ENCODE data around the gene TRAF6. TPM values are rescaled to one million over a fixed set of nuclear protein-coding genes. Genes with fewer than 3 reads are reported as not detected.

TRAF6 gene
- total RNA-seq, 1 donor from 2014 or later, result 12.5 TPM

GRCh38 chr11:36478700-36479329 is 31.3 kb downstream of the TRAF6 start:
- Histone ChIP-seq H3K9ac (ENCODE audit: low read depth in 1 of 3, low read length in 3 of 3) (no peak overlapping the region), H3K9me3 (ENCODE audit: control insufficient read depth in 3 of 3, low read length in 3 of 3) (no peaks in the 10 kb centered on the region), H3K4me3 (ENCODE audit: low read length in 3 of 3) (no peak overlapping the region), H3K27me3 (ENCODE audit: control insufficient read depth in 3 of 3, insufficient read depth in 3 of 3, low read length in 3 of 3) (no peaks in the 10 kb centered on the region), H3K27ac (ENCODE audit: low read depth, low read length) (no peak overlapping the region), H3K36me3 (ENCODE audit: control insufficient read depth in 3 of 3, insufficient read depth in 3 of 3, low read length in 3 of 3) (peaks cover 0 to 1% (median under 1%) of the 10 kb centered on the region in 3 donors), H3K4me1 (ENCODE audit: control insufficient read depth in 3 of 3, insufficient read depth in 3 of 3, low read length in 3 of 3) (no peaks in the 10 kb centered on the region)

GRCh38 chr11:36475192-36475591 is 34.9 kb downstream of the TRAF6 start:
- no peak overlapping the region for H3K9ac ChIP-seq (ENCODE audit: low read depth in 1 of 3, low read length in 3 of 3)

GRCh38 chr11:36471577-36471976 is 38.5 kb downstream of the TRAF6 start:
- H3K9me3 ChIP-seq (ENCODE audit: control insufficient read depth in 3 of 3, low read length in 3 of 3), result no peaks in the 10 kb centered on the region
- no peak overlapping the region for H3K4me3 ChIP-seq (ENCODE audit: low read length in 3 of 3)
- H3K27me3 ChIP-seq (ENCODE audit: control insufficient read depth in 3 of 3, insufficient read depth in 3 of 3, low read length in 3 of 3), result no peaks in the 10 kb centered on the region
- no peak overlapping the region for H3K9ac ChIP-seq (ENCODE audit: low read depth in 1 of 3, low read length in 3 of 3)
- no peak overlapping the region for H3K27ac ChIP-seq (ENCODE audit: low read depth, low read length)
- peaks cover 13 to 22% (median 16%) of the 10 kb centered on the region in 3 donors for H3K4me1 ChIP-seq (ENCODE audit: control insufficient read depth in 3 of 3, insufficient read depth in 3 of 3, low read length in 3 of 3)
- H3K36me3 ChIP-seq (ENCODE audit: control insufficient read depth in 3 of 3, insufficient read depth in 3 of 3, low read length in 3 of 3), result no peaks in the 10 kb centered on the region

More at GRCh38 chr11:36475192-36475591, 34.9 kb downstream of the TRAF6 start:
- Histone ChIP-seq H3K36me3 (ENCODE audit: control insufficient read depth in 3 of 3, insufficient read depth in 3 of 3, low read length in 3 of 3) (no peaks in the 10 kb centered on the region), H3K27me3 (ENCODE audit: control insufficient read depth in 3 of 3, insufficient read depth in 3 of 3, low read length in 3 of 3) (no peaks in the 10 kb centered on the region), H3K4me1 (ENCODE audit: control insufficient read depth in 3 of 3, insufficient read depth in 3 of 3, low read length in 3 of 3) (peaks cover 5 to 6% (median 5%) of the 10 kb centered on the region in 3 donors), H3K4me3 (ENCODE audit: low read length in 3 of 3) (no peak overlapping the region), H3K9me3 (ENCODE audit: control insufficient read depth in 3 of 3, low read length in 3 of 3) (no peaks in the 10 kb centered on the region), H3K27ac (ENCODE audit: low read depth, low read length) (no peak overlapping the region)

GRCh38 chr11:36469881-36470802 is 39.9 kb downstream of the TRAF6 start:
- Histone ChIP-seq H3K9ac (ENCODE audit: low read depth in 1 of 3, low read length in 3 of 3) (no peak overlapping the region), H3K9me3 (ENCODE audit: control insufficient read depth in 3 of 3, low read length in 3 of 3) (no peaks in the 10 kb centered on the region), H3K27me3 (ENCODE audit: control insufficient read depth in 3 of 3, insufficient read depth in 3 of 3, low read length in 3 of 3) (no peaks in the 10 kb centered on the region), H3K36me3 (ENCODE audit: control insufficient read depth in 3 of 3, insufficient read depth in 3 of 3, low read length in 3 of 3) (no peaks in the 10 kb centered on the region), H3K4me3 (ENCODE audit: low read length in 3 of 3) (no peak overlapping the region), H3K27ac (ENCODE audit: low read depth, low read length) (no peak overlapping the region), H3K4me1 (ENCODE audit: control insufficient read depth in 3 of 3, insufficient read depth in 3 of 3, low read length in 3 of 3) (peaks cover 13 to 22% (median 16%) of the 10 kb centered on the region in 3 donors)

- H3K4me1 ChIP-seq (ENCODE audit: control insufficient read depth in 3 of 3, insufficient read depth in 3 of 3, low read length in 3 of 3), result peaks cover 13 to 22% (median 16%) of the 10 kb centered on the region in 3 donors
- no peaks in the 10 kb centered on the region for H3K9me3 ChIP-seq (ENCODE audit: control insufficient read depth in 3 of 3, low read length in 3 of 3)
- H3K4me3 ChIP-seq (ENCODE audit: low read length in 3 of 3), result no peak overlapping the region
- no peaks in the 10 kb centered on the region for H3K27me3 ChIP-seq (ENCODE audit: control insufficient read depth in 3 of 3, insufficient read depth in 3 of 3, low read length in 3 of 3)
- H3K27ac ChIP-seq (ENCODE audit: low read depth, low read length), result no peak overlapping the region
- no peaks in the 10 kb centered on the region for H3K36me3 ChIP-seq (ENCODE audit: control insufficient read depth in 3 of 3, insufficient read depth in 3 of 3, low read length in 3 of 3)
- no peak overlapping the region for H3K9ac ChIP-seq (ENCODE audit: low read depth in 1 of 3, low read length in 3 of 3)
Measured at GRCh38 chr11:36469063-36469462, 41.0 kb downstream of the TRAF6 start.

- Histone ChIP-seq H3K4me1 (ENCODE audit: control insufficient read depth in 3 of 3, insufficient read depth in 3 of 3, low read length in 3 of 3) (peaks cover 13 to 22% (median 16%) of the 10 kb centered on the region in 3 donors), H3K27me3 (ENCODE audit: control insufficient read depth in 3 of 3, insufficient read depth in 3 of 3, low read length in 3 of 3) (no peaks in the 10 kb centered on the region), H3K9ac (ENCODE audit: low read depth in 1 of 3, low read length in 3 of 3) (no peak overlapping the region), H3K36me3 (ENCODE audit: control insufficient read depth in 3 of 3, insufficient read depth in 3 of 3, low read length in 3 of 3) (no peaks in the 10 kb centered on the region), H3K27ac (ENCODE audit: low read depth, low read length) (no peak overlapping the region), H3K4me3 (ENCODE audit: low read length in 3 of 3) (no peak overlapping the region), H3K9me3 (ENCODE audit: control insufficient read depth in 3 of 3, low read length in 3 of 3) (no peaks in the 10 kb centered on the region)
Measured at GRCh38 chr11:36467916-36468315, 42.2 kb downstream of the TRAF6 start.

- H3K27ac ChIP-seq (ENCODE audit: low read depth, low read length), result no peak overlapping the region
- no peaks in the 10 kb centered on the region for H3K9me3 ChIP-seq (ENCODE audit: control insufficient read depth in 3 of 3, low read length in 3 of 3)
- H3K36me3 ChIP-seq (ENCODE audit: control insufficient read depth in 3 of 3, insufficient read depth in 3 of 3, low read length in 3 of 3), result no peaks in the 10 kb centered on the region
- H3K27me3 ChIP-seq (ENCODE audit: control insufficient read depth in 3 of 3, insufficient read depth in 3 of 3, low read length in 3 of 3), result no peaks in the 10 kb centered on the region
- H3K9ac ChIP-seq (ENCODE audit: low read depth in 1 of 3, low read length in 3 of 3), result no peak overlapping the region
- no peak overlapping the region for H3K4me3 ChIP-seq (ENCODE audit: low read length in 3 of 3)
- peaks cover 13 to 22% (median 16%) of the 10 kb centered on the region in 3 donors for H3K4me1 ChIP-seq (ENCODE audit: control insufficient read depth in 3 of 3, insufficient read depth in 3 of 3, low read length in 3 of 3)
Measured at GRCh38 chr11:36467012-36467411, 43.1 kb downstream of the TRAF6 start.

- Histone ChIP-seq H3K4me1 (ENCODE audit: control insufficient read depth in 3 of 3, insufficient read depth in 3 of 3, low read length in 3 of 3) (peaks cover 12 to 21% (median 14%) of the 10 kb centered on the region in 3 donors), H3K27me3 (ENCODE audit: control insufficient read depth in 3 of 3, insufficient read depth in 3 of 3, low read length in 3 of 3) (no peaks in the 10 kb centered on the region), H3K9ac (ENCODE audit: low read depth in 1 of 3, low read length in 3 of 3) (no peak overlapping the region), H3K4me3 (ENCODE audit: low read length in 3 of 3) (no peak overlapping the region), H3K27ac (ENCODE audit: low read depth, low read length) (no peak overlapping the region), H3K9me3 (ENCODE audit: control insufficient read depth in 3 of 3, low read length in 3 of 3) (no peaks in the 10 kb centered on the region), H3K36me3 (ENCODE audit: control insufficient read depth in 3 of 3, insufficient read depth in 3 of 3, low read length in 3 of 3) (no peaks in the 10 kb centered on the region)
Measured at GRCh38 chr11:36465449-36466163, 44.5 kb downstream of the TRAF6 start.

- H3K27me3 ChIP-seq (ENCODE audit: control insufficient read depth in 3 of 3, insufficient read depth in 3 of 3, low read length in 3 of 3), result no peaks in the 10 kb centered on the region
- no peaks in the 10 kb centered on the region for H3K36me3 ChIP-seq (ENCODE audit: control insufficient read depth in 3 of 3, insufficient read depth in 3 of 3, low read length in 3 of 3)
- no peak overlapping the region for H3K4me3 ChIP-seq (ENCODE audit: low read length in 3 of 3)
- no peak overlapping the region for H3K9ac ChIP-seq (ENCODE audit: low read depth in 1 of 3, low read length in 3 of 3)
- H3K27ac ChIP-seq (ENCODE audit: low read depth, low read length), result no peak overlapping the region
- H3K9me3 ChIP-seq (ENCODE audit: control insufficient read depth in 3 of 3, low read length in 3 of 3), result no peaks in the 10 kb centered on the region
- peaks cover 4 to 13% (median 9%) of the 10 kb centered on the region in 3 donors for H3K4me1 ChIP-seq (ENCODE audit: control insufficient read depth in 3 of 3, insufficient read depth in 3 of 3, low read length in 3 of 3)
Measured at GRCh38 chr11:36464720-36465119, 45.4 kb downstream of the TRAF6 start.

Measured in skeletal muscle tissue (tissue), 4 donors.